GM23338 (cell line): ENCODE data around the gene NCKAP5. TPM values are rescaled to one million over a fixed set of nuclear protein-coding genes. Genes with fewer than 3 reads are reported as not detected.
A peak's percentile ranks its signal among the peaks of the same experiment; 100 is the strongest.

ENCODE experiments used
- ATAC-seq: fragments of 200-7000 bp; cut with Tn5 transposase; 3 replicates; pipeline ENCODE4 v1.9.1; 2020
- DNase-seq: peaks from one replicate; pipeline ENCODE4 v3.0.0-alpha.2; 2015; ENCODE audit warnings: low spot score
- H2AFZ ChIP-seq: fragments of 200-600 bp; sonication (generic); 2 replicates; pipeline ENCODE4 v1.8.0; 2016; ENCODE audit warnings: antibody characterized with exemption, mild to moderate bottlenecking, moderate library complexity
- H3F3A ChIP-seq: fragments of 200-600 bp; sonication (generic); replicated peaks from 2 replicates; pipeline ENCODE4 v1.8.0; 2017; ENCODE audit warnings: antibody characterized with exemption, mixed run types, low read depth
- H3K27ac ChIP-seq: fragments of 200-600 bp; sonication (generic); 2 replicates; pipeline ENCODE4 v1.6.1; 2016; ENCODE audit warnings: low read depth
- H3K27me3 ChIP-seq: fragments of 200-600 bp; sonication (generic); 2 replicates; pipeline ENCODE4 v1.8.0; 2016; ENCODE audit warnings: mild to moderate bottlenecking, mixed run types, moderate library complexity; ENCODE audit not compliant: insufficient read depth
- H3K36me3 ChIP-seq: fragments of 200-600 bp; sonication (generic); 2 replicates; pipeline ENCODE4 v1.8.0; 2016; ENCODE audit warnings: mild to moderate bottlenecking; ENCODE audit not compliant: insufficient read depth
- H3K4me1 ChIP-seq: fragments of 200-600 bp; sonication (generic); 2 replicates; pipeline ENCODE4 v1.8.0; 2016; ENCODE audit warnings: mild to moderate bottlenecking, moderate library complexity; ENCODE audit not compliant: insufficient read depth
- H3K4me2 ChIP-seq: fragments of 200-600 bp; sonication (generic); 2 replicates; pipeline ENCODE4 v1.7.1; 2017; ENCODE audit warnings: mixed run types
- H3K4me3 ChIP-seq: fragments of 200-600 bp; sonication (generic); 2 replicates; pipeline ENCODE4 v1.6.1; 2016; ENCODE audit warnings: mixed run types
- H3K79me2 ChIP-seq: fragments of 200-600 bp; sonication (generic); replicated peaks from 2 replicates; pipeline ENCODE4 v1.8.0; 2017; ENCODE audit warnings: mild to moderate bottlenecking; ENCODE audit not compliant: insufficient read depth
- H3K9me2 ChIP-seq: fragments of 200-600 bp; sonication (generic); 2 replicates; pipeline ENCODE4 v1.8.0; 2017; ENCODE audit not compliant: insufficient read depth
- H4K20me1 ChIP-seq: fragments of 200-600 bp; sonication (generic); replicated peaks from 2 replicates; pipeline ENCODE4 v1.8.0; 2017; ENCODE audit warnings: mild to moderate bottlenecking; ENCODE audit not compliant: insufficient read depth
- H3K27ac Mint-ChIP-seq: 2 replicates; pipeline ENCODE4 v1.8.0; 2020; ENCODE audit warnings: inconsistent platforms, mild to moderate bottlenecking, moderate library complexity, mixed read lengths
- H3K27me3 Mint-ChIP-seq: 3 replicates; pipeline ENCODE4 v1.8.0; 2022; ENCODE audit warnings: low read depth, mild to moderate bottlenecking, moderate library complexity, mixed read lengths, inconsistent platforms; ENCODE audit not compliant: insufficient read depth, poor library complexity
- H3K36me3 Mint-ChIP-seq: 3 replicates; pipeline ENCODE4 v1.8.0; 2021; ENCODE audit warnings: low read depth, mild to moderate bottlenecking, inconsistent platforms, moderate library complexity, mixed read lengths
- H3K4me1 Mint-ChIP-seq: 3 replicates; pipeline ENCODE4 v1.8.0; 2020; ENCODE audit warnings: mild to moderate bottlenecking, inconsistent platforms, mixed read lengths
- H3K4me3 Mint-ChIP-seq: 3 replicates; pipeline ENCODE4 v1.8.0; 2021; ENCODE audit warnings: moderate library complexity, mild to moderate bottlenecking, inconsistent platforms, mixed read lengths
- H3K9me3 Mint-ChIP-seq: 3 replicates; pipeline ENCODE4 v1.8.0; 2020; ENCODE audit warnings: moderate library complexity, mild to moderate bottlenecking, inconsistent platforms, mixed read lengths
- EZH2 ChIP-seq: fragments of 200-600 bp; sonication (generic); IDR thresholded peaks from one replicate; pipeline ENCODE4 v1.8.0; 2017; ENCODE audit warnings: antibody characterized with exemption, mild to moderate bottlenecking, low read depth; ENCODE audit not compliant: unreplicated experiment
- EZH2phosphoT487 ChIP-seq: fragments of 200-600 bp; sonication (generic); IDR thresholded peaks from one replicate; pipeline ENCODE4 v1.8.1; 2018; ENCODE audit warnings: antibody characterized with exemption; ENCODE audit not compliant: unreplicated experiment
- JUNB ChIP-seq: IDR thresholded peaks from one replicate; pipeline ENCODE4 v1.6.1; 2016; ENCODE audit warnings: antibody characterized with exemption; ENCODE audit not compliant: unreplicated experiment
- NANOG ChIP-seq: IDR thresholded peaks from 2 replicates; pipeline ENCODE4 v1.6.1; 2016; ENCODE audit warnings: antibody characterized with exemption, borderline replicate concordance
- POLR2AphosphoS5 ChIP-seq: IDR thresholded peaks from 2 replicates; pipeline ENCODE4 v1.6.1; 2016; ENCODE audit warnings: antibody characterized with exemption, low read depth
- STAT1 ChIP-seq: IDR thresholded peaks from one replicate; pipeline ENCODE4 v1.6.1; 2016; ENCODE audit warnings: antibody characterized with exemption; ENCODE audit not compliant: unreplicated experiment
- ZNF114 ChIP-seq: fragments of 250-450 bp; sonication (Bioruptor Pico); IDR thresholded peaks from 2 replicates; pipeline ENCODE4 v1.5.0; 2020; ENCODE audit warnings: mild to moderate bottlenecking, moderate library complexity
- ZNF331 ChIP-seq: fragments of 250-450 bp; sonication (Bioruptor Pico); IDR thresholded peaks from 2 replicates; pipeline ENCODE4 v1.5.0; 2020; ENCODE audit warnings: low read depth, mild to moderate bottlenecking, moderate library complexity
- polyA plus RNA-seq: library from polyadenylated mRNA; unstranded; fragments of >200 nt; fragmentation: Nextera tagmentation; extraction: Ambion mirVana; gene quantifications from 2 replicates; pipeline ENCODE4 v1.2.1, GENCODE V29; 2016
- total RNA-seq: library from RNA; depleted of rRNA; stranded (reverse); fragments of >200 nt; shearing (Covaris generic); gene quantifications from 2 replicates; pipeline ENCODE4 v1.2.3, GENCODE V29; 2014
- TF ChIP-seq, protein P1 (sequence below): IDR thresholded peaks from one replicate; pipeline ENCODE4 v1.6.1; 2018; ENCODE audit warnings: antibody characterized with exemption; ENCODE audit not compliant: unreplicated experiment
- TF ChIP-seq, protein P2 (sequence below): IDR thresholded peaks from 2 replicates; pipeline ENCODE4 v1.6.1; 2016; ENCODE audit warnings: antibody characterized with exemption
- TF ChIP-seq, protein P3 (sequence below): fragments of 250-450 bp; sonication (Bioruptor Pico); IDR thresholded peaks from 2 replicates; pipeline ENCODE4 v1.5.0; 2020; ENCODE audit warnings: mild to moderate bottlenecking, moderate library complexity

NCKAP5 gene
- total and polyA plus RNA-seq, 2 experiments from 2014 or later, result 0.34 to 0.73 TPM

DNA sequence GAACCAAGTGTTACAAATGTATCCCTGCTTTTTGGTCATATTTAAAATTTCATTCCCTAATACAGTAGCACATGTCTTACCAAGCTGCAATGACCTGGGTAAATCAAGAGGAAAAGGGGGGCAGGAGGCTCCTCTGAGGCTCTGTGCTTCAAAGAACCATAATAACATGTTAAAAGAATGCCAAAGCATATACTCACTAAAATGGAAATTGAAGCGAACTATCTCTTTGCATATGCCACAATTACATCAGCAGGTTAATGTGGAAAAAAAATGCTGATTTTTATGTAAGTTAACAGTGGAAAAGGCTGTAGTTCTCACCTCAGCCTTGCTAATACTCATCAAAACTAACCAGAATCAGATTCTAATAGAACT, 37.5 kb upstream of the NCKAP5 start:
- Mint-ChIP-seq H3K9me3 (no peaks in the 10 kb centered on the region), H3K27me3 (peaks cover 4% of the 10 kb centered on the region), H3K27ac (no peak overlapping the region), H3K36me3 (no peaks in the 10 kb centered on the region), H3K4me3 (no peak overlapping the region), H3K4me1 (peaks cover 17% of the 10 kb centered on the region)
- no peaks in the 10 kb centered on the region for H3F3A ChIP-seq
- no peaks in the 10 kb centered on the region for H4K20me1 ChIP-seq
- H2AFZ ChIP-seq, result no peak overlapping the region
- no peak for DNase-seq
- TF ChIP-seq STAT1 (no peak), ZNF331 (no peak), POLR2AphosphoS5 (no peak), JUNB (no peak)
- TF ChIP-seq, protein P1, sequence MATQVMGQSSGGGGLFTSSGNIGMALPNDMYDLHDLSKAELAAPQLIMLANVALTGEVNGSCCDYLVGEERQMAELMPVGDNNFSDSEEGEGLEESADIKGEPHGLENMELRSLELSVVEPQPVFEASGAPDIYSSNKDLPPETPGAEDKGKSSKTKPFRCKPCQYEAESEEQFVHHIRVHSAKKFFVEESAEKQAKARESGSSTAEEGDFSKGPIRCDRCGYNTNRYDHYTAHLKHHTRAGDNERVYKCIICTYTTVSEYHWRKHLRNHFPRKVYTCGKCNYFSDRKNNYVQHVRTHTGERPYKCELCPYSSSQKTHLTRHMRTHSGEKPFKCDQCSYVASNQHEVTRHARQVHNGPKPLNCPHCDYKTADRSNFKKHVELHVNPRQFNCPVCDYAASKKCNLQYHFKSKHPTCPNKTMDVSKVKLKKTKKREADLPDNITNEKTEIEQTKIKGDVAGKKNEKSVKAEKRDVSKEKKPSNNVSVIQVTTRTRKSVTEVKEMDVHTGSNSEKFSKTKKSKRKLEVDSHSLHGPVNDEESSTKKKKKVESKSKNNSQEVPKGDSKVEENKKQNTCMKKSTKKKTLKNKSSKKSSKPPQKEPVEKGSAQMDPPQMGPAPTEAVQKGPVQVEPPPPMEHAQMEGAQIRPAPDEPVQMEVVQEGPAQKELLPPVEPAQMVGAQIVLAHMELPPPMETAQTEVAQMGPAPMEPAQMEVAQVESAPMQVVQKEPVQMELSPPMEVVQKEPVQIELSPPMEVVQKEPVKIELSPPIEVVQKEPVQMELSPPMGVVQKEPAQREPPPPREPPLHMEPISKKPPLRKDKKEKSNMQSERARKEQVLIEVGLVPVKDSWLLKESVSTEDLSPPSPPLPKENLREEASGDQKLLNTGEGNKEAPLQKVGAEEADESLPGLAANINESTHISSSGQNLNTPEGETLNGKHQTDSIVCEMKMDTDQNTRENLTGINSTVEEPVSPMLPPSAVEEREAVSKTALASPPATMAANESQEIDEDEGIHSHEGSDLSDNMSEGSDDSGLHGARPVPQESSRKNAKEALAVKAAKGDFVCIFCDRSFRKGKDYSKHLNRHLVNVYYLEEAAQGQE, result no peak
- H3K4me1 ChIP-seq, result 0 out of 2 replicates have a peak, but pooled peaks cover 7% of the 10 kb centered on the region
- H3K36me3 ChIP-seq, result no peaks in the 10 kb centered on the region
- H3K4me3 ChIP-seq, result no peak overlapping the region
- ATAC-seq, result no peak
- no peak overlapping the region for H3K4me2 ChIP-seq
- 0 out of 2 replicates have a peak, but pooled peaks cover 4% of the 10 kb centered on the region for H3K9me2 ChIP-seq
- H3K79me2 ChIP-seq, result no peaks in the 10 kb centered on the region
- H3K27me3 ChIP-seq, result no peaks in the 10 kb centered on the region
- H3K27ac ChIP-seq, result no peak overlapping the region

DNA sequence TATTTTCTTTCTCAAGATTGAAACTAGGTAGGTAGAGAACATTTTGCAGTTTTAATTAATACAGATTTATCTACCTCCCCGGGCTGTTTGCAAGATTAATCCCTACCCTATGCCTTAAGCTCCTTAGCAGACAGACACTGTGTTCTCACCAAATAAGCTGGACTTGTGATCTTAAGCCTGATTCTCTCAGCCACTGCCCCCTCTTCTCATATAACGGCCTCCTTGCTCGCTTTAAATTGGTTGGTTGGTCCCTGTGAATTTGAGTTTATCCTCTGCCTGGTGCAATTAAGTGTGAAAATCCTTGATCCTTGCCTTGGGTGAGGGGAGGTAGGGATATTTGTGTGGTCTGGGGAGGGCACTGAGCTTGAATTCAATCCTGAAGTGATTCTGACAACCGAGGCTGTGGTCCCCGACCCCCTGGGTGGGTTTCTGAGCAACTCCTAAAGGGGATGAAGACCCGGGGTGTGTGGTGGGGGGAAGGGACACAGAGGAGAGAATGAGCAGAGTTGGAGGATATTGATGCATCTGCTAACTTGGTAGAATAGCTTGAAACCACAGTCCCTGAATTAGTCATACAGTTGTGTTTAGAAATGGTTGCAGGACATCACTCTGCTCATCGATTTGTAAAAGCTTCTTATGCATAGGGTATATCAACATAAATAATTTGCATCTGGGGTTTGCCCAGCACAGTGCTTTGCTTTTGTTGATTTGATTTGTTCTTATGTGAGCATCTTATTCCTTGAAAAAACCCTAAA, 36.9 kb upstream of the NCKAP5 start:
- Mint-ChIP-seq H3K4me3 (no peak overlapping the region), H3K27ac (no peak overlapping the region), H3K36me3 (no peaks in the 10 kb centered on the region), H3K27me3 (peaks cover 4% of the 10 kb centered on the region), H3K9me3 (no peaks in the 10 kb centered on the region), H3K4me1 (peaks cover 12% of the 10 kb centered on the region)
- no peaks in the 10 kb centered on the region for H3K79me2 ChIP-seq
- 0 out of 2 replicates have a peak, but pooled peaks cover 4% of the 10 kb centered on the region for H3K9me2 ChIP-seq
- no peak overlapping the region for H3K4me3 ChIP-seq
- H2AFZ ChIP-seq, result peak overlapping the region; percentile 56; the same call in 1 of the 2 replicates
- H3K36me3 ChIP-seq, result no peaks in the 10 kb centered on the region
- DNase-seq (no peak), ATAC-seq (no peak)
- H3K27ac ChIP-seq, result no peak overlapping the region
- H3K27me3 ChIP-seq, result no peaks in the 10 kb centered on the region
- no peaks in the 10 kb centered on the region for H3F3A ChIP-seq
- 0 out of 2 replicates have a peak, but pooled peaks cover 7% of the 10 kb centered on the region for H3K4me1 ChIP-seq
- H3K4me2 ChIP-seq, result no peak overlapping the region
- no peaks in the 10 kb centered on the region for H4K20me1 ChIP-seq
- TF ChIP-seq EZH2, result no peak
- TF ChIP-seq, protein P2, sequence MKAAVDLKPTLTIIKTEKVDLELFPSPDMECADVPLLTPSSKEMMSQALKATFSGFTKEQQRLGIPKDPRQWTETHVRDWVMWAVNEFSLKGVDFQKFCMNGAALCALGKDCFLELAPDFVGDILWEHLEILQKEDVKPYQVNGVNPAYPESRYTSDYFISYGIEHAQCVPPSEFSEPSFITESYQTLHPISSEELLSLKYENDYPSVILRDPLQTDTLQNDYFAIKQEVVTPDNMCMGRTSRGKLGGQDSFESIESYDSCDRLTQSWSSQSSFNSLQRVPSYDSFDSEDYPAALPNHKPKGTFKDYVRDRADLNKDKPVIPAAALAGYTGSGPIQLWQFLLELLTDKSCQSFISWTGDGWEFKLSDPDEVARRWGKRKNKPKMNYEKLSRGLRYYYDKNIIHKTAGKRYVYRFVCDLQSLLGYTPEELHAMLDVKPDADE, result no peak
- TF ChIP-seq, protein P3, sequence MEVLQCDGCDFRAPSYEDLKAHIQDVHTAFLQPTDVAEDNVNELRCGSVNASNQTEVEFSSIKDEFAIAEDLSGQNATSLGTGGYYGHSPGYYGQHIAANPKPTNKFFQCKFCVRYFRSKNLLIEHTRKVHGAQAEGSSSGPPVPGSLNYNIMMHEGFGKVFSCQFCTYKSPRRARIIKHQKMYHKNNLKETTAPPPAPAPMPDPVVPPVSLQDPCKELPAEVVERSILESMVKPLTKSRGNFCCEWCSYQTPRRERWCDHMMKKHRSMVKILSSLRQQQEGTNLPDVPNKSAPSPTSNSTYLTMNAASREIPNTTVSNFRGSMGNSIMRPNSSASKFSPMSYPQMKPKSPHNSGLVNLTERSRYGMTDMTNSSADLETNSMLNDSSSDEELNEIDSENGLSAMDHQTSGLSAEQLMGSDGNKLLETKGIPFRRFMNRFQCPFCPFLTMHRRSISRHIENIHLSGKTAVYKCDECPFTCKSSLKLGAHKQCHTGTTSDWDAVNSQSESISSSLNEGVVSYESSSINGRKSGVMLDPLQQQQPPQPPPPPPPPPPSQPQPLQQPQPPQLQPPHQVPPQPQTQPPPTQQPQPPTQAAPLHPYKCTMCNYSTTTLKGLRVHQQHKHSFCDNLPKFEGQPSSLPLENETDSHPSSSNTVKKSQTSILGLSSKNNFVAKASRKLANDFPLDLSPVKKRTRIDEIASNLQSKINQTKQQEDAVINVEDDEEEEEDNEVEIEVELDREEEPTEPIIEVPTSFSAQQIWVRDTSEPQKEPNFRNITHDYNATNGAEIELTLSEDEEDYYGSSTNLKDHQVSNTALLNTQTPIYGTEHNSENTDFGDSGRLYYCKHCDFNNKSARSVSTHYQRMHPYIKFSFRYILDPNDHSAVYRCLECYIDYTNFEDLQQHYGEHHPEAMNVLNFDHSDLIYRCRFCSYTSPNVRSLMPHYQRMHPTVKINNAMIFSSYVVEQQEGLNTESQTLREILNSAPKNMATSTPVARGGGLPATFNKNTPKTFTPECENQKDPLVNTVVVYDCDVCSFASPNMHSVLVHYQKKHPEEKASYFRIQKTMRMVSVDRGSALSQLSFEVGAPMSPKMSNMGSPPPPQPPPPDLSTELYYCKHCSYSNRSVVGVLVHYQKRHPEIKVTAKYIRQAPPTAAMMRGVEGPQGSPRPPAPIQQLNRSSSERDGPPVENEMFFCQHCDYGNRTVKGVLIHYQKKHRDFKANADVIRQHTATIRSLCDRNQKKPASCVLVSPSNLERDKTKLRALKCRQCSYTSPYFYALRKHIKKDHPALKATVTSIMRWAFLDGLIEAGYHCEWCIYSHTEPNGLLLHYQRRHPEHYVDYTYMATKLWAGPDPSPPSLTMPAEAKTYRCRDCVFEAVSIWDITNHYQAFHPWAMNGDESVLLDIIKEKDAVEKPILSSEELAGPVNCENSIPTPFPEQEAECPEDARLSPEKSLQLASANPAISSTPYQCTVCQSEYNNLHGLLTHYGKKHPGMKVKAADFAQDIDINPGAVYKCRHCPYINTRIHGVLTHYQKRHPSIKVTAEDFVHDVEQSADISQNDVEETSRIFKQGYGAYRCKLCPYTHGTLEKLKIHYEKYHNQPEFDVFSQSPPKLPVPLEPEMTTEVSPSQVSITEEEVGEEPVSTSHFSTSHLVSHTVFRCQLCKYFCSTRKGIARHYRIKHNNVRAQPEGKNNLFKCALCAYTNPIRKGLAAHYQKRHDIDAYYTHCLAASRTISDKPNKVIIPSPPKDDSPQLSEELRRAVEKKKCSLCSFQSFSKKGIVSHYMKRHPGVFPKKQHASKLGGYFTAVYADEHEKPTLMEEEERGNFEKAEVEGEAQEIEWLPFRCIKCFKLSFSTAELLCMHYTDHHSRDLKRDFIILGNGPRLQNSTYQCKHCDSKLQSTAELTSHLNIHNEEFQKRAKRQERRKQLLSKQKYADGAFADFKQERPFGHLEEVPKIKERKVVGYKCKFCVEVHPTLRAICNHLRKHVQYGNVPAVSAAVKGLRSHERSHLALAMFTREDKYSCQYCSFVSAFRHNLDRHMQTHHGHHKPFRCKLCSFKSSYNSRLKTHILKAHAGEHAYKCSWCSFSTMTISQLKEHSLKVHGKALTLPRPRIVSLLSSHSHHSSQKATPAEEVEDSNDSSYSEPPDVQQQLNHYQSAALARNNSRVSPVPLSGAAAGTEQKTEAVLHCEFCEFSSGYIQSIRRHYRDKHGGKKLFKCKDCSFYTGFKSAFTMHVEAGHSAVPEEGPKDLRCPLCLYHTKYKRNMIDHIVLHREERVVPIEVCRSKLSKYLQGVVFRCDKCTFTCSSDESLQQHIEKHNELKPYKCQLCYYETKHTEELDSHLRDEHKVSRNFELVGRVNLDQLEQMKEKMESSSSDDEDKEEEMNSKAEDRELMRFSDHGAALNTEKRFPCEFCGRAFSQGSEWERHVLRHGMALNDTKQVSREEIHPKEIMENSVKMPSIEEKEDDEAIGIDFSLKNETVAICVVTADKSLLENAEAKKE, result no peak
- no peak for TF ChIP-seq NANOG
- TF ChIP-seq JUNB, result no peak
- no peak for TF ChIP-seq ZNF114
- no peak for TF ChIP-seq POLR2AphosphoS5
- no peak for TF ChIP-seq EZH2phosphoT487
